SIG-M5 (cell line): ENCODE data around the gene GTF3C1.

Experiments used
- DNase-seq: peaks from one replicate; lab custom pipeline; 2025; lab: John Stamatoyannopoulos, UW

The GTF3C1 gene

GRCh38 chr16:27566417-27566816 is 16.7 kb upstream of the GTF3C1 start:
- DNase-seq: no peak

GRCh38 chr16:27564224-27564623 is 14.5 kb upstream of the GTF3C1 start:
- DNase-seq: no peak

GRCh38 chr16:27561216-27561615 is 11.5 kb upstream of the GTF3C1 start:
- DNase-seq: no peak

DNA sequence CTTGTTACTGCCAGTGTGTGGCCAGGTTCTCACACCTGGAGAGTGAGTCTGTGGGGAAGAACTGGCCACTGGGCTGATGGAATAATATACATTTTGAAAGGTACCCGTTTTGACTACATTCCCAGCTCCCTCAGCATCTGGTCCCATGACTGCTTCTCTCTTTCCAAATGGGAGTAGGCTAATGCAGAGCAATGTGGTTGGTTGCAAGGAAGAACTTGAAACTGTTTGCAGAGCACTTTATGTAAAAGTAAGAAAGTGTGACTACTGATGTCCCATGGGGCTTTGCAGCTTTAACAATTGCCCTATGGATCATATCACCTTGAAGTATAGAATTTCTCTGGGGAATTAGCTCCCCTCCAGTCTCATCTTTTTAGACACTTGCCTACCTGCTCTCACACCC is 9.2 kb upstream of the GTF3C1 start:
- no peak for DNase-seq

DNA sequence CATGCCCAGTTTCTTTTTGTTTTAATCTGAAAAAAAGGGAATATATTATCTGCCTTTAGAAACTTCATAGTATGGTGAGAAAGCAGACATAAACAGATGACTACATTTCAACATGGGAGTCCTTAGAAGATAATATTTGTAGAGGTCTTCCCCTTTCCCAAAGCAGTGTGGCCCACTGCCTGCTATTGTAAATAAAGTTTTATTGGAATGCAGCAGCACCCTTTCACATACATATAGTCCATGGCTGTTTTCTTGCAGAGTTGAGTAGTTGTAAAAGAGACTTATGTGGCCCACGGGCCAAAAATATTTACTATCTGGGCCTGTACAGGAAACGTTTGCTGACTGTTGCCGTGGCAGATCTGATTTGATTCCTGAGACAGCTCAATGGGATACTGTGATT is 8.7 kb upstream of the GTF3C1 start:
- no peak for DNase-seq

DNA sequence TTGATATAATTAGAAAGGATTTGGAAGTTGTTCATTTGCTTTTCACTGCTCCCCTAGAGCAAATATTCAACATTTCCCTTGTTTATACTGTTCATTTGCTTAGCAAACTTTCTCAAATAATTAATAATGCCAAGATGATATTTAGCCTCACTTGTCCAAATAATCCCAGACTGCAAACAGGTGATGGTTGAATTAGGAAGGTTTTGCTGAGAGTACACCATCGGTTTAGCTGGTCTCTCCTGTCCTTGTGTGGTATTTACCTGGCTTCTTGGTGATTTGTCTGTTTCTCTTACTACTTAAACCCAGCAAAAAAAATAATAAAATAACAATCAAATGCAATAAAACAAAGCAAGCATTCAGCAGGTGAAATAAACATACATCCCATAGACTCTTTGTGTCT is 6.8 kb upstream of the GTF3C1 start:
- DNase-seq: no peak

GRCh38 chr16:27551036-27551435 is 1.3 kb upstream of the GTF3C1 start:
- DNase-seq: no peak

- DNase-seq: no peak
Measured at GRCh38 chr16:27550582-27550920, 838 bp upstream of the GTF3C1 start.

DNA sequence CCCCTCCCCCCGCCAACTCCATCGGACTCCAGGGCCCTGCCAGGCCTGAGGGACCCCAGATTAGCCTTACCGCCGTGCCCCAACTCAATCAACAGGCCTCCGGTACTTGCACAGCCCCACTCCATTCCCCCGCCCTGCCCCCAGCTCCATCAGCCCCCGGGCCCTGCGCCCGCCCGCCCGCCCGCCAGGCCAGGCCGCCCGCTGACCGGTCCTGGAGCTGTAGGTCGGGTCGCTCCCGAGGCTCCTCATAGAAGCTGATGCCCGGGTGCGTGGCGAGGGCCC is 308 bp downstream of the GTF3C1 start:
- no peak for DNase-seq

DNA sequence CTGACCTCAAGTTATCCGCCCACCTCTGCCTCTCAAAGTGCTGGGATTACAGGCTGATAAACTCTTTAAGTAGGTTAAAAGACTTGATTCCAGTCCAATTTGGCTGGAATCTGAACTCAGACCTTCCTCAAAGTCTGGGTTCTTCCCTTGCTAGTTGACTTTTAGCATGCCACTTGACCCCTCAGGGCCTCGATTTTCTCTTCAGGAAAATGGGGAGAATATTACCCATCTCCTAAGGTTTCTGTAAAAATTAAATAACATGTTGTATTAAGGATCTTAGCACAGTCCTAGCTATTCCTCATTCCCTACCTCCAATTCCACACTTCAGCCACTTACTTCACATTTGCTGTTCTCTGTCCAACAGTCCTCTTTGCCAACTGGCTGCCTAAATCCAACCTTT is 1.9 kb downstream of the GTF3C1 start:
- no peak for DNase-seq

- DNase-seq: no peak
Measured at GRCh38 chr16:27547134-27547533, 2.6 kb downstream of the GTF3C1 start.

GRCh38 chr16:27544671-27545070 is 5.0 kb downstream of the GTF3C1 start:
- no peak for DNase-seq

DNA sequence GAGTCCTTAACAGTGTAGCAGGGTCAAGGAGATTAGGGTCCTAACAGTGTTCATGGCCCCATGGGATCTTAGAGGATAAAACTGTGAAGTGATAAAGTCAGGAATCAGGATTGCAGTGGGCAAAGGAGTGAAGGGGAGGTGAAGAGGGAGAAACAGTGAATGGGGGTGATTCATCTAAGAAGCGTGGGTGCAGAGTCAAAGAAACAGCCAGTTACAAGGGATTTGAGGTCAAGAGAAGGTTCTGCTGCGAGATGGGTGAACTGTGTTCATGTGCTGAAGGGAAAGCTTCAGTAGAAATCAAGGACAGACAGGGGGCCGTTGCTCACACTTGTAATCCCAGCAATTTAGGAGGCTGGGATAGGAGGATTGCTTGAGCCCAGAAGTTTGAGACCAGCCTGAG is 5.9 kb downstream of the GTF3C1 start:
- DNase-seq: no peak

- no peak for DNase-seq
Measured at GRCh38 chr16:27539636-27540035, 10.1 kb downstream of the GTF3C1 start.

DNA sequence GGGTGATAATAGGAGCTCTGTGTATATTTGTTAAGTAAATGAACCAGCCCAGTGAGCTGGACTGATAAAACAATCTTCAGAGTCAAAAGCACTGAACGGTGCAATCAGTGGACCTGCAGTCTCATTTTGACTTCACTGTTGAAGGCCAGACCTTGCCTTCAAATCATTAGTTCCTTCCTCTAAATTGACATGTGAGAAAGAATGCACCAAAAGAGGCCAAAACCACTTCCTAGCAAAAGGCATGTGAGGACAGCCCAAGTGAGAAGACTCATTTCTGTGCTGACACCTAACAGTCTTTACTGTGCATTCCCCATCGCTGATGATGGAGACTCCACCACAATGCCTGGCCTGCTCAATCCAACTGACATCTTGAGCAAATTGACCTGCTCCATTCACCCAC is 10.6 kb downstream of the GTF3C1 start:
- no peak for DNase-seq

DNA sequence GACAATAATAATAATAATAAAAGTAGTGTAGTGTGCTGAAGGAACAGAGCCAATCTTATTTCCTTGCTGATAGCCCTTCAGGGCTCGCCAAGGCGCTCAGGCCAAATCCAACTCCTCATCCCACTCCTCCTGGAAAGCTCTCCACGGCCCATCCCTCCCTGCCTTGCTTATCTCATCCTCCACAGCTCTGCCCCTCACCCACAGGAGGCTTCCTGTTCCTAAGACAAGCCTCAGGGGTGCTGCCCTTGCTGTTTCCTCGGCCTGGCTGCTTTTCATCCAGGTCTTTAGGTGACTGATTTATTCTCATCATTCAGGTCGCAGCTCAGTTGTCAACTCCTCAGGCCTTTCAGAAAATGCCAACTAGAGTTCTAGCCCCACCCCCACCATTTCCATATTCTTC is 11.2 kb downstream of the GTF3C1 start:
- no peak for DNase-seq

DNA sequence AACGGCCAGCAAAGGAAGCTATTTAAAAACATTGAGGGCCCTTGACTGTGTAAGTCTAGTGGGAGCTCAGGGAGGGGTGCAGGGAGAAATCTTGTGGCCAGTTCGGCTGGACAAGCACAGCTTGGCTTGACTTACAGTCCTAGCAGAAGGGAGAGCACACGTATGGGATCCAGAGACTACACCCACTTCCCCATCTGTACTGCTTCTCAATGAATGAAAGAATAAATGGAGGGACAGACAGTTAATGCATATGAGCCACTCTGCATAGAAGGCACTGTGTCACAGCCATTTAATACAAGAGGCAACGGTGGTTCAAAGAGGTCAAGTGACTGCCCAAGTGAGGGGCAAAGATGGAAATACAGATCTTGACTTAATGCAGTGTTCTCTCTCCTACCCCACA is 15.5 kb downstream of the GTF3C1 start:
- no peak for DNase-seq

DNA sequence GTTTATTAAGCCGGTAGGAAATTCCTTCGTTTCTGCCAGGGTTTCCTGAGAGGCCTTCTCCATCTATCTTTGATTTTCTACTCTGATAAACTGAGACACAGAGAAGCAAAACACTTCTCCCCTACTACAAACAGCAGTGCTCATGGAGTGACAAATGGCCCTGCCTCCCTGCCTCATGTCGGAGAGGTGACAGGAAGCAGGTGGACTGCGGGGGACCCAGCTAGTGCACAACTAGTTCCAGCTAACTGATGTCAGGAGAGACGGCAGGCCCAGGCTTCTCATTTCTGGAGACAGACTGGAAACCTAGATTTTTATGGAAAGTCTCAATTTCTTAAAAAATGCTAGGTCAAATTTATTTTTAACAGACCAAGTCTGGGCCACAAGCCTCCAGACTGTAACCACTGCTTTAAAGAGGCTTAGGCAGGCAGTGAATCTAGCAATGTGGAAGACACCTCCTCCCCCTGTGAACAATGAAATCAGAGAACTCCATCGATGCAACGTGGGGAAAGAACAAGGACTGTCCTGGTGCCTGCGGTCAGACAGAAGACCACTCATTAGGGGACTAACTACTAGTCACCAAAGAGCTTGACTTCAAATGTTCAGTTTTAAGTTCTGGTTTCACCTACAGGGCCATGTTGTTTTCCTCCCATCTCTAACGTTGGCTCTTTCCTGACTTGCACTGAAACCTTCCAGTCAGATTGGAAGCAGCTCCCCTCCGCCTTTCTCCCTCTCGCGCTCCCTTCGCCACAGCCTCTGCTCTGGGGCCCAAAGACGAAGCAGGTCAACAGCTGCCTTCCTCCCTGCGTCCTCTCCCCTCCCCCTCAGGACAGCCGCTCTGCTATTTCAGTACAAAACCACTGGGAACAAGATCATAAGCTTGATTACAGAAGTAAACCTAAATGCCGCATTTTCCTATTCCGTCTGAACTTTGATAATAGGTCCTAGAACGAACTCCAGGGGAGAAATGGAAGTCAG is 17.6 kb downstream of the GTF3C1 start:
- no peak for DNase-seq

DNA sequence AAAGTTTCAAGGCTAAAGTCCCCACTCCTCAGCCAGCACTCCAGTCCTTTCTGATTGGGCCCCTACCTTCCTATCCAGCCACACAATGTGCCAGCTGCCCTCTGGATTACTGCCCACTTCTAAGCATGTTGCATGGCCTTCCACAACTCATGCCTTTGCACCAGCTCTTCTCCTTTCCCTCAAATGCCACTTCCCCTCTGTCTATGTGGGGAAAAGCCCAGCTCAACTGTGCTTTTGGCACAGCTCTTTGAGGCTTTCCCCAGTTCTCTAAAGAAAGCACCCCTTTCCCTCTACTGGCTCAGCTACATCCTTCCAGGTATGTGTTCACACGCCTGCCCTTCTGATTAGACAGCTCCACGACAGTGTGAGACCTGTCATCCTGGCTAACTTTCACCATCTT is 18.5 kb downstream of the GTF3C1 start:
- DNase-seq: no peak

DNA sequence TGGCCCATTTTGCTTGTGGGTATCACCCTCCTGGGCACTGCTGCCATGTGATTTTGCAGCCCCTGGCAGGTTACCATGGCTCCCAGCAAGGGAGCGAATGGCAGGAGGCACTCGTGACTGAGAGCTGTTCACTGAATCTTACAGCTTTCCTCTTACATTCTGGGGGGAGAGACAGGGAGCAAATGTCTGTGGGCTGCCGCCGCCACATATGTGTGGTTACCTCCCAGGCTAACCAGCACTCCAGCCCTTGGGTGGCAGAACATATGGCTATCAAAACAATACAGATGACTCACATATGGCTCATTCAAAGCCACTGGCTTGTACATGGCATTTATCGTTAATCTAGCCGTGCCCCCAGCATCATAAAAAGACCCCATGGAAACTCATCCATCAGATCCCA is 19.8 kb downstream of the GTF3C1 start:
- no peak for DNase-seq

GRCh38 chr16:27528294-27528693 is 21.4 kb downstream of the GTF3C1 start:
- no peak for DNase-seq

DNA sequence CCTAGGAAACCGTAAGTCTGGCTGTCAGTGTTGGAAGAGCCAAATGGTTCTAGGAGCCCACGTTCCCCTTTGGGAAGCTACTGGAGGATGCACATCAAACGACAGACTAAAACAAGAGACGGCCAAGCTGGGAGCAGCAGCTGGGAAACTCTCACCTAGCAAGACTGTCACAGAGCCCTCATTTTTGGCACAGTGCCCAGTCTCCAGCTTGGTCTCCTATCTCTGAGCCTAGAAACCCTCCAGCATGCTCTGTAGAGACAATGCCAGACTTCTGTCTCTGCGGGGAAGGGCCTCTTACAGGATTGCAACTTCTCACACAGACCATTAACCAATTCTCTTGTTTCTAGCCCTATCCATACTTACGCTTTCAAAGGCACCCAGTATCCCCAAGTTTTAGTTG is 23.5 kb downstream of the GTF3C1 start:
- no peak for DNase-seq

DNA sequence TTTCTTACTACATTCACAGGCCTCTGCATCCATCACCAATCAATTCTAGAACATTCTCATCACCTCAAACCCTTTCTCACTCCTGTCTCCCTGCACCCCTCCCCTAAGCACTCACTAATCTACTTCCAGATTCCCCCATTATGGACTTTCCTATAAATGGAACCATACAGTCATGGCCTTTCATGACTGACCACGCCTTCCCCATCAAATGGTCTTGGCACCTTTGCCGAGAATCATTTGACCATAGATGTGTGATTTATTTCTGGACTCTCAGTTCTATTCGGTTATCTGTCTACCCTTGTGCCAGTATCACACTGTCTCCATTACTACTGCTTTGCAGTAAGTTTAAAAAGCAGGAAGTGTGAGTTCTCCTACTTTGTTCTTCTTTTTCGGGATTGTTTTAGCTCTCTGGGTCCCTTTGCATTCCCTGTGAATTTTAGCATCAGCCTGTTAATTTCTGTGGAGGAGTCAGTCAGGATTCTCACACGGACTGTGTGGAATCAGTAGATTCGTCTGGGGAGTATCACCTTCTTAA is 27.5 kb downstream of the GTF3C1 start:
- no peak for DNase-seq

- DNase-seq: no peak
Measured at GRCh38 chr16:27520982-27521673, 28.6 kb downstream of the GTF3C1 start.
